H1 (cell line): Measurements from ENCODE around the gene TNFAIP1. TPM values are rescaled to one million over a fixed set of nuclear protein-coding genes. Genes with fewer than 3 reads are reported as not detected.

ENCODE experiments used
- CTCF ChIA-PET: fragments of 300-600 bp; sonication (Branson Sonifier 250); formaldehyde crosslinking; loops from one replicate; lab custom pipeline; 2021; ENCODE audit not compliant: partially characterized antibody; lab: Charles Lee
- POLR2A ChIA-PET: fragments of 300-600 bp; sonication (Branson Sonifier 250); formaldehyde crosslinking; loops from one replicate; lab custom pipeline; 2021; ENCODE audit warnings: inconsistent platforms; ENCODE audit not compliant: partially characterized antibody; lab: Charles Lee
- DNase-seq, 2 experiments: peaks; one replicate each; pipeline versions ENCODE4 v3.0.0 to v3.0.0-alpha.2; 2010 to 2022; ENCODE audit warnings: low spot score in 2 of 2, low read depth in 1 of 2, mixed read lengths in 1 of 2
- FAIRE-seq: peaks from 2 replicates; lab custom pipeline; 2011; peaks lifted over from hg19 to GRCh38; lab: Jason Lieb, UNC
- H2AFZ ChIP-seq: 2 replicates; pipeline ENCODE4 v1.8.1; 2012; ENCODE audit warnings: low read length, inconsistent platforms
- H2AK5ac ChIP-seq: 2 replicates; pipeline ENCODE4 v1.6.1; 2013; ENCODE audit warnings: low read depth, low read length
- H2BK120ac ChIP-seq: replicated peaks from 2 replicates; pipeline ENCODE3; 2013; ENCODE audit warnings: low read depth, low read length, inconsistent platforms
- H2BK12ac ChIP-seq: 2 replicates; pipeline ENCODE4 v1.6.1; 2013; ENCODE audit warnings: low read depth, low read length
- H2BK15ac ChIP-seq: 2 replicates; pipeline ENCODE4 v1.6.1; 2013; ENCODE audit warnings: low read length
- H2BK20ac ChIP-seq: 2 replicates; pipeline ENCODE4 v1.6.1; 2013; ENCODE audit warnings: low read length
- H2BK5ac ChIP-seq: 2 replicates; pipeline ENCODE4 v1.6.1; 2013; ENCODE audit warnings: low read depth, low read length
- H3K14ac ChIP-seq: 2 replicates; pipeline ENCODE4 v1.6.1; 2013; ENCODE audit warnings: inconsistent platforms; ENCODE audit not compliant: insufficient read length
- H3K18ac ChIP-seq: 2 replicates; pipeline ENCODE4 v1.6.1; 2013; ENCODE audit warnings: low read length; ENCODE audit errors: extremely low read depth
- H3K23ac ChIP-seq: 2 replicates; pipeline ENCODE4 v1.6.1; 2013; ENCODE audit warnings: inconsistent platforms; ENCODE audit not compliant: insufficient read length
- H3K23me2 ChIP-seq: 2 replicates; pipeline ENCODE4 v1.6.1; 2013; ENCODE audit warnings: low read depth, low read length
- H3K27ac ChIP-seq: 2 replicates; pipeline ENCODE4 v1.6.1; 2011; ENCODE audit warnings: low read depth, low read length, inconsistent platforms
- H3K27me3 ChIP-seq, 4 experiments: replicated peaks in 1 of 4; 1 replicate in 1 of 4; 2 replicates in 3 of 4; pipeline versions ENCODE4 v1.6.1 to v1.8.1; 2011 to 2013; ENCODE audit warnings: low read length in 3 of 4, mild to moderate bottlenecking in 3 of 4, inconsistent platforms in 2 of 4, mixed read lengths in 2 of 4, moderate library complexity in 1 of 4; ENCODE audit not compliant: control insufficient read depth in 3 of 4, insufficient read depth in 3 of 4; ENCODE audit errors: extremely low read depth in 1 of 4
- H3K36me3 ChIP-seq, 4 experiments: 2 replicates each; pipeline versions ENCODE4 v1.6.1 to v1.8.1; 2011 to 2013; ENCODE audit warnings: mild to moderate bottlenecking in 4 of 4, low read length in 3 of 4, moderate library complexity in 2 of 4, control low read depth in 1 of 4, inconsistent platforms in 1 of 4; ENCODE audit not compliant: insufficient read depth in 4 of 4, control insufficient read depth in 2 of 4
- H3K4ac ChIP-seq: replicated peaks from 2 replicates; pipeline ENCODE3; 2013; ENCODE audit warnings: low read length, low read depth, mixed read lengths, inconsistent platforms; ENCODE audit not compliant: insufficient read length
- H3K4me1 ChIP-seq, 4 experiments: replicated peaks in 1 of 4; 1 replicate in 1 of 4; 2 replicates in 3 of 4; pipeline versions ENCODE4 v1.6.1 to v1.8.1; 2011 to 2013; ENCODE audit warnings: low read length in 3 of 4, inconsistent platforms in 2 of 4, mixed read lengths in 1 of 4; ENCODE audit not compliant: insufficient read depth in 4 of 4, control insufficient read depth in 3 of 4
- H3K4me2 ChIP-seq, 2 experiments: 2 replicates each; pipeline versions ENCODE4 v1.6.1 to v1.8.1; 2011 to 2013; ENCODE audit warnings: low read depth in 2 of 2, low read length in 2 of 2, control low read depth in 1 of 2, inconsistent platforms in 1 of 2, mild to moderate bottlenecking in 1 of 2; ENCODE audit not compliant: insufficient read depth in 1 of 2
- H3K4me3 ChIP-seq, 4 experiments: fragments of 200-600, 300-600 bp in 1 of 4; sonication (generic), shearing (Covaris generic), sonication (Bioruptor Twin) in 1 of 4; 2 replicates each; pipeline versions ENCODE4 v1.5.1 to v1.8.1; 2011 to 2016; ENCODE audit warnings: low read length in 4 of 4, low read depth in 3 of 4, control low read depth in 2 of 4, inconsistent platforms in 2 of 4, mild to moderate bottlenecking in 2 of 4, mixed read lengths in 1 of 4, moderate library complexity in 1 of 4; ENCODE audit not compliant: insufficient read depth in 2 of 4; ENCODE audit errors: extremely low read depth in 1 of 4
- H3K56ac ChIP-seq: replicated peaks from 2 replicates; pipeline ENCODE3; 2013; ENCODE audit warnings: low read depth, mild to moderate bottlenecking, mixed read lengths, low read length, inconsistent platforms; ENCODE audit not compliant: insufficient read length
- H3K79me1 ChIP-seq: 2 replicates; pipeline ENCODE4 v1.6.1; 2013; ENCODE audit warnings: low read depth, low read length, control low read depth
- H3K79me2 ChIP-seq, 2 experiments: 2 replicates each; pipeline versions ENCODE4 v1.6.1 to v1.8.1; 2012 to 2013; ENCODE audit warnings: low read length in 2 of 2, mild to moderate bottlenecking in 2 of 2, inconsistent platforms in 1 of 2; ENCODE audit not compliant: insufficient read depth in 2 of 2, control insufficient read depth in 1 of 2
- H3K9ac ChIP-seq, 4 experiments: replicated peaks in 1 of 4; 1 replicate in 1 of 4; 2 replicates in 3 of 4; pipeline versions ENCODE4 v1.6.1 to v1.8.1; 2011 to 2013; ENCODE audit warnings: low read depth in 3 of 4, low read length in 3 of 4, control low read depth in 2 of 4, mild to moderate bottlenecking in 2 of 4, moderate library complexity in 2 of 4, inconsistent platforms in 1 of 4; ENCODE audit errors: extremely low read depth in 1 of 4
- H3K9me3 ChIP-seq, 2 experiments: 2 replicates each; pipeline versions ENCODE4 v1.6.1 to v1.8.1; 2012 to 2013; ENCODE audit warnings: mild to moderate bottlenecking in 2 of 2, moderate library complexity in 2 of 2, control low read depth in 1 of 2, inconsistent platforms in 1 of 2, low read depth in 1 of 2, low read length in 1 of 2, mixed read lengths in 1 of 2; ENCODE audit not compliant: insufficient read depth in 2 of 2
- H4K20me1 ChIP-seq, 2 experiments: replicated peaks in 1 of 2; 2 replicates each; pipeline versions ENCODE3 to v1.8.1; 2011 to 2013; ENCODE audit warnings: inconsistent platforms in 2 of 2, low read length in 2 of 2, mild to moderate bottlenecking in 1 of 2; ENCODE audit not compliant: insufficient read depth in 2 of 2, control insufficient read depth in 1 of 2
- H4K5ac ChIP-seq: 2 replicates; pipeline ENCODE4 v1.6.1; 2013; ENCODE audit warnings: low read length, low read depth, mixed read lengths, inconsistent platforms; ENCODE audit not compliant: insufficient read length
- H4K8ac ChIP-seq: 2 replicates; pipeline ENCODE4 v1.8.0; 2013; ENCODE audit warnings: mild to moderate bottlenecking, moderate library complexity, low read length, inconsistent platforms; ENCODE audit not compliant: insufficient read depth; ENCODE audit errors: extremely low read depth
- H4K91ac ChIP-seq: replicated peaks from 2 replicates; pipeline ENCODE3; 2013; ENCODE audit warnings: low read length, mixed read lengths, inconsistent platforms; ENCODE audit not compliant: insufficient read length
- SP1 ChIP-seq: IDR thresholded peaks from 2 replicates; pipeline ENCODE4 v1.6.1; 2011; ENCODE audit warnings: low read depth, low read length
- WGBS, 2 experiments: shearing (Covaris generic) in 1 of 2; methylation state at CpG; one replicate each; pipeline versions ENCODE4 v1.1.6 to v1.1.7; 2013 to 2015; ENCODE audit warnings: low lambda C conversion rate in 2 of 2, mixed read lengths in 2 of 2, inconsistent platforms in 1 of 2, low coverage in 1 of 2, missing lambda C conversion rate in 1 of 2; ENCODE audit not compliant: insufficient replicate concordance in 2 of 2, insufficient coverage in 1 of 2, insufficient read length in 1 of 2; ENCODE audit errors: extremely low coverage in 1 of 2, missing lambda C conversion rate in 1 of 2; 5-methylcytosine and 5-hydroxymethylcytosine counted together
- polyA plus RNA-seq, 7 experiments: library from polyadenylated mRNA; depleted of rRNA in 3 of 7; stranded (reverse) in 5 of 7; unstranded in 2 of 7; fragments of >200 nt in 5 of 7; fragments of 200-250 nt in 2 of 7; gene quantifications; 1 replicate in 5 of 7; 2 replicates in 1 of 7; 4 replicates in 1 of 7; pipeline versions ENCODE4 v1.2.1 to v1.2.3, GENCODE V29; 2011 to 2013; ENCODE audit warnings: missing spikeins in 2 of 7, mixed read lengths in 2 of 7
- total RNA-seq: library from RNA; stranded (reverse); fragmentation: NEBNext Ultra II Directional; extraction: Animal tissue kit (Norgen Biotek cat#: 25700); gene quantifications from 2 replicates; pipeline ENCODE4 v1.2.1, GENCODE V29; 2021
- TF ChIP-seq, protein P1 (sequence below), 3 experiments: IDR thresholded peaks; 1 replicate in 2 of 3; 2 replicates in 1 of 3; pipeline versions ENCODE4 v1.5.1 to v1.6.1; 2011; ENCODE audit warnings: low read length in 3 of 3, mild to moderate bottlenecking in 3 of 3, inconsistent platforms in 2 of 3, low read depth in 1 of 3, moderate library complexity in 1 of 3; ENCODE audit not compliant: insufficient read depth in 1 of 3; ENCODE audit errors: control extremely low read depth in 1 of 3

Gene TNFAIP1
- total and polyA plus RNA-seq, 2 of the 8 experiments (the other 6 are each of a cell fraction or from before 2014, with no cell fraction given) = 16.9 to 19.5 TPM

DNA sequence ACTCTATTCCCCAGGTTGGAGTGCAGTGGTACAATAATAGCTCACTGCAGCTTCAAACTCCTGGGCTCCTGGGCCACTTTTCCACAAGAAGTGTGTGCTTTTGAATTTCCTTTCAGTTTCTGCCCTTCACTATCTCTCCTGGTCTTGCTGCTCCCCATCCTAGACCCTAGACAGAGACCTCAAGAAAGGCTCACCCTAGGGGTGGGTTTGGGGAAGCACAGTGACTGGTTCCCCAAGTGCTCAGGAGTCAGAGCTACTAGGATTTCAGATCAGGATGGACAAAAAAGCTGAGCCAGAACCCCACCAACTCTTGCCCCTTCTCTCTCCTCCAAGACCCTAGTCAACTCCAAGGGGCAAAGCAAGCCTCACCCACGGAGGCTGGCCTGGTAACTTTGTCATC lies 31.0 kb downstream of the TNFAIP1 start:
- Histone ChIP-seq H3K23ac (no peak overlapping the region), H3K36me3 (peaks cover 0 to 6% (median 2%) of the 10 kb centered on the region in 4 experiments; a peak in 4 of 8 replicates), H3K27me3 (no peaks in the 10 kb centered on the region), H4K20me1 (no peaks in the 10 kb centered on the region), H3K9me3 (no peaks in the 10 kb centered on the region), H3K56ac (no peak overlapping the region), H2AK5ac (no peak overlapping the region), H3K79me2 (no peaks in the 10 kb centered on the region), H3K4me2 (no peak overlapping the region), H3K79me1 (no peaks in the 10 kb centered on the region), H2BK15ac (no peak overlapping the region), H3K27ac (no peak overlapping the region), H4K8ac (no peak overlapping the region), H3K23me2 (peaks cover 4% of the 10 kb centered on the region; the same call in 1 of the 2 replicates), H3K18ac (no peak overlapping the region), H2AFZ (no peak overlapping the region), H3K4me1 (peaks cover 3 to 10% (median 5%) of the 10 kb centered on the region in 4 experiments; a peak in 3 of 7 replicates), H2BK12ac (no peak overlapping the region), H3K14ac (no peak overlapping the region), H3K4ac (no peak overlapping the region), H3K4me3 (no peak overlapping the region), H4K91ac (no peak overlapping the region), H3K9ac (no peak overlapping the region), H2BK20ac (no peak overlapping the region), H4K5ac (no peak overlapping the region), H2BK120ac (no peak overlapping the region), H2BK5ac (no peak overlapping the region)
- ChIA-PET CTCF (interaction anchor here (0.7 to 2.8 kb wide), 9 partner anchors 12 to 138 kb away, joined by 3 to 10 read pairs (median 3); partner anchors contain the start of genes IFT20 and TNFAIP1), POLR2A (interaction anchor here (1.0 to 12.7 kb wide), 7 partner anchors 8 to 100 kb away, joined by 3 to 103 read pairs (median 3); partner anchors contain the start of gene POLDIP2)
- TF ChIP-seq, protein P1, sequence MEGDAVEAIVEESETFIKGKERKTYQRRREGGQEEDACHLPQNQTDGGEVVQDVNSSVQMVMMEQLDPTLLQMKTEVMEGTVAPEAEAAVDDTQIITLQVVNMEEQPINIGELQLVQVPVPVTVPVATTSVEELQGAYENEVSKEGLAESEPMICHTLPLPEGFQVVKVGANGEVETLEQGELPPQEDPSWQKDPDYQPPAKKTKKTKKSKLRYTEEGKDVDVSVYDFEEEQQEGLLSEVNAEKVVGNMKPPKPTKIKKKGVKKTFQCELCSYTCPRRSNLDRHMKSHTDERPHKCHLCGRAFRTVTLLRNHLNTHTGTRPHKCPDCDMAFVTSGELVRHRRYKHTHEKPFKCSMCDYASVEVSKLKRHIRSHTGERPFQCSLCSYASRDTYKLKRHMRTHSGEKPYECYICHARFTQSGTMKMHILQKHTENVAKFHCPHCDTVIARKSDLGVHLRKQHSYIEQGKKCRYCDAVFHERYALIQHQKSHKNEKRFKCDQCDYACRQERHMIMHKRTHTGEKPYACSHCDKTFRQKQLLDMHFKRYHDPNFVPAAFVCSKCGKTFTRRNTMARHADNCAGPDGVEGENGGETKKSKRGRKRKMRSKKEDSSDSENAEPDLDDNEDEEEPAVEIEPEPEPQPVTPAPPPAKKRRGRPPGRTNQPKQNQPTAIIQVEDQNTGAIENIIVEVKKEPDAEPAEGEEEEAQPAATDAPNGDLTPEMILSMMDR (IDR thresholded peaks at IDR 0.05; ENCODE audit: control extremely low read depth in 1 of 3, insufficient read depth in 1 of 3, low read depth in 1 of 3, low read length in 3 of 3) = peak; percentile 10 to 47 (median 16); a peak in 2 of 4 replicates
- no peak for TF ChIP-seq SP1
- no peak for DNase-seq
- no peak for FAIRE-seq
- WGBS, 2 experiments = 73% methylated on average over 1 of the region's 1 CpG; no CpG with 5 or more reads in 1 of the 2 experiments
